Mucosa of descending colon (tissue), 3 donors: ENCODE measurements around the gene SH3PXD2A. TPM values are rescaled to one million over a fixed set of nuclear protein-coding genes. Genes with fewer than 3 reads are reported as not detected.
A peak's percentile ranks its signal among the peaks of the same experiment; 100 is the strongest.

Source experiments
- ATAC-seq: fragments of 200-7000 bp; cut with Tn5 transposase; one replicate; pipeline ENCODE4 v1.9.1; 2020; ENCODE audit warnings: mild to moderate bottlenecking, moderate library complexity
- DNase-seq, 3 donors: peaks; one replicate each; pipeline ENCODE4 v3.0.0-alpha.2; 2020
- H3K36me3 ChIP-seq: fragments of 200-600 bp; one replicate; pipeline ENCODE4 v1.8.0; 2021; ENCODE audit warnings: low read depth, mild to moderate bottlenecking
- H3K4me1 ChIP-seq: fragments of 200-600 bp; one replicate; pipeline ENCODE4 v1.8.0; 2021; ENCODE audit warnings: low read depth, mild to moderate bottlenecking
- H3K4me3 ChIP-seq: fragments of 200-600 bp; one replicate; pipeline ENCODE4 v1.8.0; 2021; ENCODE audit warnings: mild to moderate bottlenecking
- H3K9me3 ChIP-seq: fragments of 200-600 bp; one replicate; pipeline ENCODE4 v1.8.0; 2021; ENCODE audit warnings: mild to moderate bottlenecking
- intact Hi-C, 2 donors: fragments of 100-400 bp; cut with DNase I in 1 of 2; cut with micrococcal nuclease in 1 of 2; formaldehyde crosslinking; loops; one replicate each; pipeline versions ENCODE4 v1.11.0 to v1.11.1; 2022; cut with DNase I, micrococcal nuclease
- total RNA-seq, 3 donors: library from RNA; stranded (reverse); fragmentation: NEBNext Ultra II Directional in 2 of 3; extraction: Animal tissue kit (Norgen Biotek cat#: 25700) in 2 of 3; gene quantifications; one replicate each; pipeline versions ENCODE4 v1.2.1 to v1.2.4, GENCODE V29; 2021 to 2023
- TF ChIP-seq, protein P1 (sequence below): fragments of 200-600 bp; IDR thresholded peaks from one replicate; pipeline ENCODE4 v1.8.0; 2022; ENCODE audit warnings: antibody characterized with exemption, mild to moderate bottlenecking
- donor health status: DM: no; HTN: no; CAD: no; lungs with moderate emphysema.
- donor health status: DM: no; HTN: no; CAD: no.
- donor health status: DM: no; HTN: yes; CAD: no.

Gene SH3PXD2A
- total RNA-seq, 3 donors from 2014 or later: 46.1 to 91.4 (median 60.6) TPM

DNA sequence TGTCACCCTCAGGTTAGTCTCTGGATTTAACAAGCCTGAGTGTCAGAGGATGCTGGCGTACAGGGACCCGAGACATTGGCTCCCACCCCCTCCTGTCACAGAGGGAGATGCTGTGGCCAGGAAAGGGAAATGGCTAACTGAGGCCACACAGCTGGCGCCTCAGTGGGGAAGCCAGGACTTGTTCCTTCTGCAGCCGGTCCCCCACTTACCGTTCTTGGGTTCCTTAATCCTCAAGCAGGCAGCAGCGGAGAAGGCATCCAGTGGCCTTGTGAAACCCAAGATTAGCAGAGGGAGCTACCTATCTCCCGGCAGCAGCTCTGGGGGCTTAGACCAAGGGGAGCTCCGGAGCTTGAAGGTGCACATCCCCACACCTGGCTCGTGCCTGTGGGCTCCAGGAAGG is 296.5 kb downstream of the SH3PXD2A start:
- Histone ChIP-seq H3K4me3 (no peak overlapping the region), H3K9me3 (no peaks in the 10 kb centered on the region), H3K4me1 (peaks cover 7% of the 10 kb centered on the region), H3K36me3 (no peaks in the 10 kb centered on the region)
- ATAC-seq: no peak
- intact Hi-C loops: no loop called here
- peak in 2 of 3 donors; percentile 24 to 45 for DNase-seq
- TF ChIP-seq, protein P1, sequence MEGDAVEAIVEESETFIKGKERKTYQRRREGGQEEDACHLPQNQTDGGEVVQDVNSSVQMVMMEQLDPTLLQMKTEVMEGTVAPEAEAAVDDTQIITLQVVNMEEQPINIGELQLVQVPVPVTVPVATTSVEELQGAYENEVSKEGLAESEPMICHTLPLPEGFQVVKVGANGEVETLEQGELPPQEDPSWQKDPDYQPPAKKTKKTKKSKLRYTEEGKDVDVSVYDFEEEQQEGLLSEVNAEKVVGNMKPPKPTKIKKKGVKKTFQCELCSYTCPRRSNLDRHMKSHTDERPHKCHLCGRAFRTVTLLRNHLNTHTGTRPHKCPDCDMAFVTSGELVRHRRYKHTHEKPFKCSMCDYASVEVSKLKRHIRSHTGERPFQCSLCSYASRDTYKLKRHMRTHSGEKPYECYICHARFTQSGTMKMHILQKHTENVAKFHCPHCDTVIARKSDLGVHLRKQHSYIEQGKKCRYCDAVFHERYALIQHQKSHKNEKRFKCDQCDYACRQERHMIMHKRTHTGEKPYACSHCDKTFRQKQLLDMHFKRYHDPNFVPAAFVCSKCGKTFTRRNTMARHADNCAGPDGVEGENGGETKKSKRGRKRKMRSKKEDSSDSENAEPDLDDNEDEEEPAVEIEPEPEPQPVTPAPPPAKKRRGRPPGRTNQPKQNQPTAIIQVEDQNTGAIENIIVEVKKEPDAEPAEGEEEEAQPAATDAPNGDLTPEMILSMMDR: no peak

- intact Hi-C loops: no loop called here
- TF ChIP-seq, protein P1: no peak
- H3K36me3 ChIP-seq: no peaks in the 10 kb centered on the region
- DNase-seq (peak; percentile 56 to 74 (median 64)), ATAC-seq (peak; percentile 80)
- no peak overlapping the region for H3K4me3 ChIP-seq
- peaks cover 7% of the 10 kb centered on the region for H3K4me1 ChIP-seq
- H3K9me3 ChIP-seq: no peaks in the 10 kb centered on the region
Observed at GRCh38 chr10:103557455-103557854, 297.9 kb downstream of the SH3PXD2A start.

DNA sequence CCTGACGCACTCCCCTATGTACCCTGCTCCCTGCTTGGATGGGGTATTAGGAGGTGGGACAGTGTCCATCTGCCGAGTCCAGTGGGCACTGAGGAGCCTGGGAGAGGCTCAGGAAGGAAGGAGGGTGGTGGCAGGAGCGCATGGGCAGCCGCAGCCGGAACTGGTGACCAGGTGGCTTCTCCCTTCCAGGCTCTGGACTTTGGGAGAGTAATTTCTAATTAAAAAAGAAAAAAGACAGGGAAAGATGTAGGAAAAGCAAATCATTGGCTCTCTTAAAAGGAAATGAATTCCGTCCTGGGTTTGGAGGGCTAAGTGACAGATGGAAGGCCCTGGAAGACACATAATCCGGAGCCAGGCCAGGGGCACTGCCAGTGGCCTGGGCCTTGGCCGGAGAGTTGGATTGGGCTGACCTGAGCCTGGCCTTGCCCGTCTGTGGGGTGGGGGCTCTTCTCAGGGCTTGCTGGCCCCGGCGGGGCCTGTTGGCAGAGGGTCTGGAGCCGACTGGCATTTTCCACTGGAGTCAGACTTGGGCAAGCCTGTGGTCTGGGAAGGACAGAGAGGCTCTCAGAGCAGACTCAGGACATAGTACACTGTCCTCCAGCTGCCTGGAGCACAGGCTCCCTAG is 298.9 kb downstream of the SH3PXD2A start:
- Histone ChIP-seq H3K36me3 (no peaks in the 10 kb centered on the region), H3K9me3 (no peaks in the 10 kb centered on the region), H3K4me3 (no peak overlapping the region), H3K4me1 (peaks cover 7% of the 10 kb centered on the region)
- no peak for ATAC-seq
- intact Hi-C loops: no loop called here
- peak in 1 of 3 donors; percentile 38 for DNase-seq
- TF ChIP-seq, protein P1: no peak

GRCh38 chr10:103555712-103556111 is 299.7 kb downstream of the SH3PXD2A start:
- Histone ChIP-seq H3K9me3 (no peaks in the 10 kb centered on the region), H3K36me3 (no peaks in the 10 kb centered on the region), H3K4me1 (peaks cover 7% of the 10 kb centered on the region), H3K4me3 (peak overlapping the region; percentile 9)
- intact Hi-C loops: no loop called here
- TF ChIP-seq, protein P1: no peak
- ATAC-seq: no peak
- peak in 1 of 3 donors; percentile 40 for DNase-seq

- intact Hi-C loops: no loop called here
- TF ChIP-seq, protein P1: no peak
Observed at GRCh38 chr10:103555325-103555649, 300.1 kb downstream of the SH3PXD2A start.

More at GRCh38 chr10:103555325-103555649, 300.1 kb downstream of the SH3PXD2A start:
- DNase-seq: no peak
- ATAC-seq: no peak
- H3K36me3 ChIP-seq: no peaks in the 10 kb centered on the region
- H3K9me3 ChIP-seq: no peaks in the 10 kb centered on the region
- peaks cover 7% of the 10 kb centered on the region for H3K4me1 ChIP-seq
- peak overlapping the region; percentile 9 for H3K4me3 ChIP-seq
